GM12873 (cell line): ENCODE measurements around the gene SYNE2.

ENCODE experiments used
- CTCF ChIP-seq: IDR thresholded peaks from 2 replicates; pipeline ENCODE4 v1.5.1; 2012; ENCODE audit warnings: low read depth, mild to moderate bottlenecking, moderate library complexity, low read length, control low read depth; ENCODE audit not compliant: insufficient read depth; ENCODE audit errors: missing control alignments

The SYNE2 gene

GRCh38 chr14:64123241-64123822, 270.5 kb downstream of the SYNE2 start:
- no peak for TF ChIP-seq CTCF

GRCh38 chr14:64125270-64125669, 272.5 kb downstream of the SYNE2 start:
- TF ChIP-seq CTCF, result no peak

- no peak for TF ChIP-seq CTCF
Measured at GRCh38 chr14:64126548-64126947, 273.7 kb downstream of the SYNE2 start.

GRCh38 chr14:64137657-64138290, 285.0 kb downstream of the SYNE2 start:
- TF ChIP-seq CTCF, result peak; percentile 31

GRCh38 chr14:64147126-64147790, 294.5 kb downstream of the SYNE2 start:
- TF ChIP-seq CTCF, result no peak

GRCh38 chr14:64149921-64150320, 297.1 kb downstream of the SYNE2 start:
- TF ChIP-seq CTCF, result no peak

- TF ChIP-seq CTCF, result no peak
Measured at GRCh38 chr14:64158608-64159007, 305.8 kb downstream of the SYNE2 start.
